ENCODE results near the gene ARHGAP42.
A peak's percentile ranks its signal among the peaks of the same experiment; 100 is the strongest.

The ARHGAP42 gene

DNA sequence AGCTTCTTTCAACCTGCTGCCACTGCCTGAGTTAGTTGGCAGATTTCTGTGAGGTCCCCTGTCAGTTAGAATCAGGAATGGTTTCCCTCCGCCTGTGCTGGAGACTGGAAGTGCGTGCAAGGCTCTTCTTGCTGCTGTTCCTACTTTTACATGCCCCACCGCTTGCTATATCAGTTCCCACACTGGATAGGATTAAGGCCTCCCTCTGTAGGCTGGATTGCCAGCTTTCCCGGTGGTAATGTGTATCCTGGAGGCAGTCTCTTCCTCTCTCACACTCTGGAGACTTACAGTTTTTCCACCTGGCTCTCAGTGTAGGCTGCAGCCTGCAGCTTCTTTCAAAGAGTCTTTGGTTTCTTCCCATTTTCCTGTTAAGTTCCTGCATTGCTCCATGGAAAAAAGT, 66.5 kb downstream of the ARHGAP42 start:
- intact Hi-C loops (cut with DNase I; ENCODE audit: low total_unique reads) = no loop called here
- H3K4me3 ChIP-seq = no peak overlapping the region
- no peaks in the 10 kb centered on the region for H3K36me3 ChIP-seq
- no peak overlapping the region for H3K27ac ChIP-seq
- DNase-seq = no peak
- H3K9me3 ChIP-seq = peaks cover 0 to 8% (median 0%) of the 10 kb centered on the region in 3 donors
- TF ChIP-seq CTCF (IDR thresholded peaks at IDR 0.05) = no peak
- H3K4me1 ChIP-seq = peaks cover 0 to 25% (median 4%) of the 10 kb centered on the region in 4 donors
- no peaks in the 10 kb centered on the region for H3K27me3 ChIP-seq

DNA sequence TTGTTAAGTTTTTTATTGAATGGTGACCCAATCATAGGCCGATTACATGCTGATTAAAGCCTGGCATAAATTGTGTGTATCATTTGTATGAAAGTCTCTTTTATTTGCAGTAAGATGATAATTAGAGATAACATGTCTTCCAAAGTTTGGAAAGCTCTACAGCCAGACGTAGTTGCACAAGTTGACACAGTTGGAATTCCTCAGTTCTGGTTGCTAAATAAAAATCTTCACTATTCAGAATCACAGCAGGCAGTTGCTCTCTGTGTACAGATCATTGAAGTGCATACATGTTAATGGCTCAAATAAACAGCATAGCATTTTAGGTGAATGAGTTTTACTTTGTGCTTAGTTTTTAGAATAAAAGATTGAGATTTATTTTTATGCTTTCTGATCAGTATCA, 69.5 kb downstream of the ARHGAP42 start:
- H3K36me3 ChIP-seq = no peaks in the 10 kb centered on the region
- no peak for DNase-seq
- no peak overlapping the region for H3K4me3 ChIP-seq
- no peak for TF ChIP-seq CTCF (IDR thresholded peaks at IDR 0.05)
- no peaks in the 10 kb centered on the region for H3K27me3 ChIP-seq
- intact Hi-C loops (cut with DNase I; ENCODE audit: low total_unique reads) = no loop called here
- no peaks in the 10 kb centered on the region for H3K9me3 ChIP-seq
- H3K4me1 ChIP-seq = peaks cover 0 to 38% (median 6%) of the 10 kb centered on the region in 4 donors
- no peak overlapping the region for H3K27ac ChIP-seq

DNA sequence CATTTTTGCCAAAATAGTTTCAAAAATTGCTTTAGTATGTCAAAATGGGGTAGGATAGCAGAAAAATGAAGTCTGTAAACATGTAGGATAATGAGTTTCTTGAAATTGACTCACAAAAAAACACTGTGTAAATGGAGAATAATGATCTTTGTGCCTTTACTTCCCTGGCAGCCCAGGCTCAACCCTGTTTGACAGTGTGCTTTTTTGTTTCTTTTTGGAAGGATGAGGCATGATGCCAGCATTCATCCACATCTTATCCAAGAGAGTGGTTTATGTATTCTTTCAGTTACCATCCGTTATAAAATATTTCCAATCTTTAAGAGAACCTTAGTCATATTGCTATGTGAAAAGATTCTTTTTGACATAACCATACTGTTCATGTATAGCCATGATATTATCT, 70.6 kb downstream of the ARHGAP42 start:
- Histone ChIP-seq H3K36me3 (no peaks in the 10 kb centered on the region), H3K9me3 (no peaks in the 10 kb centered on the region), H3K4me1 (peaks cover 0 to 45% (median 6%) of the 10 kb centered on the region in 4 donors), H3K27ac (no peak overlapping the region), H3K27me3 (no peaks in the 10 kb centered on the region), H3K4me3 (no peak overlapping the region)
- no peak for DNase-seq
- TF ChIP-seq CTCF (IDR thresholded peaks at IDR 0.05) = no peak
- intact Hi-C loops (cut with DNase I; ENCODE audit: low total_unique reads) = no loop called here

GRCh38 chr11:100759106-100759505, 72.0 kb downstream of the ARHGAP42 start:
- intact Hi-C loops (cut with DNase I; ENCODE audit: low total_unique reads) = no loop called here
- no peak overlapping the region for H3K27ac ChIP-seq

DNA sequence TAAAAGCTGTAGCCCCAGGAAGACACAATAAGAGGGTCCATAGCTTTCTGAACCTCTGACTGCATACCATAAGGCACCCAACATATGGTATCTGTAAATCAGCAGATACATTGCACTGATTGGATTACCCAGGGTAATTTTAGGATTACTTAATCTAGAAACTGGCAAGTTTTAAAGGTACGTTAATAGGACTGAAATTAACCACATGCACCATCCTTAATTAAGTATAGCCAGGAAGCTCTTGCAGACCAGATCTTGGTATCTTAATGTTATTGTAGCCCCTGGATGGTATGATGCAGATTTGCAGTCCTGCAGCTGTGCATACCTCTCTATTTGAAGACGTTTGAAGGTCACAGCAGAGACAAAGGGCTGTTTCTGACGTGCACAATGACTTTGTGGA, 72.8 kb downstream of the ARHGAP42 start:
- intact Hi-C loops (cut with DNase I; ENCODE audit: low total_unique reads) = no loop called here
- Histone ChIP-seq H3K27me3 (no peaks in the 10 kb centered on the region), H3K4me1 (peaks cover 0 to 35% (median 6%) of the 10 kb centered on the region in 4 donors), H3K27ac (no peak overlapping the region), H3K36me3 (no peaks in the 10 kb centered on the region), H3K9me3 (no peaks in the 10 kb centered on the region), H3K4me3 (no peak overlapping the region)
- no peak for TF ChIP-seq CTCF (IDR thresholded peaks at IDR 0.05)
- DNase-seq = no peak

More at GRCh38 chr11:100759106-100759505, 72.0 kb downstream of the ARHGAP42 start:
- H3K9me3 ChIP-seq = no peaks in the 10 kb centered on the region
- peaks cover 0 to 35% (median 6%) of the 10 kb centered on the region in 4 donors for H3K4me1 ChIP-seq
- H3K36me3 ChIP-seq = no peaks in the 10 kb centered on the region
- H3K27me3 ChIP-seq = no peaks in the 10 kb centered on the region
- no peak for DNase-seq
- TF ChIP-seq CTCF (IDR thresholded peaks at IDR 0.05) = no peak
- H3K4me3 ChIP-seq = no peak overlapping the region

DNA sequence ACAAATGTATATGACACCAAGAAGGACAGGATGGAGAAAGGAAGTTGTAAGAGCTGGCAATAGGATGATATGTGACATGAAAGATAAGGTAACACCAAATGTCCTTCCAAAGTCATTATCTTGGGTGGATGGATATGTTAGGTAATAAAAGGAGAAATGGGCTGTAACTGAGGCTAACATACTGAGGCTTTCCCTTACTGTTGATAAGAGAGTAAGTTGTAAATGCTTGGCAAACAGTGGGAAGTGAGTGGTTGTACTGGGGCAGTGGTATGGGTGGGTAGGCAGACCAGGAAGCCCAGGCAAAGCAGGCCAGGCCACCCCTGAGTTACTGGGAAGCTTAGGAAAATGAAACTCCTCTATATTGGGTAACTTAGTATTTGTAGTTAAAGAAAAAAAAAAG, 73.7 kb downstream of the ARHGAP42 start:
- intact Hi-C loops (cut with DNase I; ENCODE audit: low total_unique reads) = no loop called here
- H3K27me3 ChIP-seq = no peaks in the 10 kb centered on the region
- H3K27ac ChIP-seq = peak overlapping the region in 1 of 2 donors; percentile 13
- H3K36me3 ChIP-seq = no peaks in the 10 kb centered on the region
- no peak for TF ChIP-seq CTCF (IDR thresholded peaks at IDR 0.05)
- H3K9me3 ChIP-seq = no peaks in the 10 kb centered on the region
- H3K4me1 ChIP-seq = peaks cover 0 to 34% (median 6%) of the 10 kb centered on the region in 4 donors
- H3K4me3 ChIP-seq = no peak overlapping the region
- DNase-seq = no peak
